NB4 (cell line): ENCODE measurements around the gene PDCL3.

Experiments
- CTCF ChIP-seq: IDR thresholded peaks from one replicate; pipeline ENCODE4 v1.5.1; 2012; ENCODE audit warnings: low read depth, low read length
- MAX ChIP-seq: IDR thresholded peaks from 2 replicates; pipeline ENCODE4 v1.6.1; 2011; ENCODE audit warnings: low read depth, low read length
- MYC ChIP-seq: IDR thresholded peaks from 2 replicates; pipeline ENCODE4 v1.6.1; 2011; ENCODE audit warnings: low read depth, low read length
- POLR2A ChIP-seq: IDR thresholded peaks from 2 replicates; pipeline ENCODE4 v1.6.1; 2011; ENCODE audit warnings: mild to moderate bottlenecking; ENCODE audit not compliant: insufficient read length; ENCODE audit errors: extremely low read depth

GRCh38 chr2:100560216-100560830 is 2.5 kb upstream of the PDCL3 start:
- no peak for TF ChIP-seq CTCF
- TF ChIP-seq MYC, result no peak
- TF ChIP-seq POLR2A, result no peak
- TF ChIP-seq MAX, result no peak
